GM08714 (cell line): ENCODE results near the gene SERTM2.
"Not testable (repeated sequence)": the region's sequence is repeated elsewhere in the genome, so short reads cannot be mapped to it uniquely, and the experiment has no call there.

Experiments used
- H3K4me3 ChIP-seq: fragments of 200-500 bp; sonication (Bioruptor generic); 2 replicates; pipeline ENCODE4 v1.5.1; 2014; ENCODE audit warnings: mild to moderate bottlenecking, low read length, inconsistent platforms
- ZNF274 ChIP-seq: IDR thresholded peaks from 2 replicates; pipeline ENCODE4 v1.6.1; 2012; ENCODE audit warnings: mild to moderate bottlenecking, low read depth, low read length

The SERTM2 gene

GRCh38 chrX:111515298-111515697, 3.9 kb downstream of the SERTM2 start:
- no peak overlapping the region for H3K4me3 ChIP-seq
- no peak for TF ChIP-seq ZNF274

- TF ChIP-seq ZNF274, result no peak
- H3K4me3 ChIP-seq, result no peak overlapping the region
Observed at GRCh38 chrX:111518667-111519066, 7.2 kb downstream of the SERTM2 start.

GRCh38 chrX:111519215-111519614, 7.8 kb downstream of the SERTM2 start:
- H3K4me3 ChIP-seq, result no peak overlapping the region
- no peak for TF ChIP-seq ZNF274

- TF ChIP-seq ZNF274, result no peak
- H3K4me3 ChIP-seq, result no peak overlapping the region
Observed at GRCh38 chrX:111520506-111520905, 9.1 kb downstream of the SERTM2 start.

GRCh38 chrX:111521169-111521568, 9.7 kb downstream of the SERTM2 start:
- TF ChIP-seq ZNF274, result no peak
- no peak overlapping the region for H3K4me3 ChIP-seq

GRCh38 chrX:111543212-111543741, 31.8 kb downstream of the SERTM2 start:
- H3K4me3 ChIP-seq, result no peak overlapping the region
- TF ChIP-seq ZNF274, result no peak

- not testable (repeated sequence) for H3K4me3 ChIP-seq
Observed at GRCh38 chrX:111549235-111549634, 37.8 kb downstream of the SERTM2 start.

- H3K4me3 ChIP-seq, result no peak overlapping the region
- no peak for TF ChIP-seq ZNF274
Observed at GRCh38 chrX:111555406-111555958, 44.0 kb downstream of the SERTM2 start.

- H3K4me3 ChIP-seq, result no peak overlapping the region
- TF ChIP-seq ZNF274, result no peak
Observed at GRCh38 chrX:111560801-111561200, 49.4 kb downstream of the SERTM2 start.

- TF ChIP-seq ZNF274, result no peak
- no peak overlapping the region for H3K4me3 ChIP-seq
Observed at GRCh38 chrX:111561851-111562250, 50.4 kb downstream of the SERTM2 start.

GRCh38 chrX:111567542-111568255, 56.3 kb downstream of the SERTM2 start:
- no peak for TF ChIP-seq ZNF274
- H3K4me3 ChIP-seq, result no peak overlapping the region

GRCh38 chrX:111568354-111568753, 56.9 kb downstream of the SERTM2 start:
- TF ChIP-seq ZNF274, result no peak
- H3K4me3 ChIP-seq, result no peak overlapping the region

GRCh38 chrX:111568817-111569216, 57.4 kb downstream of the SERTM2 start:
- H3K4me3 ChIP-seq, result no peak overlapping the region
- TF ChIP-seq ZNF274, result no peak
